NCI-H748 (cell line): ENCODE measurements around the gene ABCC9.

Experiments used
- DNase-seq: peaks from one replicate; lab custom pipeline; 2025; ENCODE audit not compliant: unreplicated experiment; lab: John Stamatoyannopoulos, UW

The ABCC9 gene

GRCh38 chr12:21881965-21882364, 59.3 kb downstream of the ABCC9 start:
- DNase-seq, result no peak

DNA sequence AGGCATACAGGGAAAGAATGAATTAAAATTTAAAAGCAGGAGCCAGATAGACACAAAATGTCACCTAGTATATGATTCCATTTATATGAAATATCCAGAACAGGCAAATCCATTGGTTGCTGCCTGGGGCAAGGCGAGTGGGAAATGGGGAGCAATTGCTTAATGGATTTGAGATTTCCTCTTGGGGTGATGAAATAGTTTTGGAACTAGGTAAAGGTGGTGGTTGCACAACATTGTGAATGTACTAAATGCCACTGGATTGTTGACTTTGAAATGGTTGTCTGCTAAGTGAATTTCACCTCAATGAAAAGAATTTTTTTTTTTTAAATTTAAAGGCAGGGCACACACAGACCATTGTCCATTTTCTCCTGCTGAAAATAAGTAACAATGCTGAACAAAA, 61.9 kb downstream of the ABCC9 start:
- DNase-seq, result no peak

GRCh38 chr12:21877293-21877982, 63.8 kb downstream of the ABCC9 start:
- no peak for DNase-seq

DNA sequence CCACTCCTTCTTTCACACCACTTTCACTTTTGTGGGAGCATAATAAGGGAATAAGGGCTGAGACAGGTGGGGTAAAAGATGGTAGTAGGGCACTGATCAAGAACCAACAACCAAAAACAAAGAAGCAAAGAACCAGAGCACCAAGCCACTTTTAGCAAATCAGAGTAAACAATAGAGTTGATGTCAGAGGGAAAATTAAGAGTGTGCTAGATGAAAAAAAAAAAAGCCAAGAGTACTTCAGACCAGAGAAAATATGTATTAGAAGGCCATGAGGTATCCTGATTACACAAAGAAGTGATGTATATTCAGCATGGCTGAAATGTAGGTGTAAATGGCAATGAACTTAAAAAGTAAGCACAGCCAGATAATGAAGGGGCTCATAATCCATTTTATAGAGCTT, 75.4 kb downstream of the ABCC9 start:
- DNase-seq, result no peak

- DNase-seq, result no peak
Measured at GRCh38 chr12:21860534-21860933, 80.7 kb downstream of the ABCC9 start.

GRCh38 chr12:21860128-21860527, 81.1 kb downstream of the ABCC9 start:
- no peak for DNase-seq

DNA sequence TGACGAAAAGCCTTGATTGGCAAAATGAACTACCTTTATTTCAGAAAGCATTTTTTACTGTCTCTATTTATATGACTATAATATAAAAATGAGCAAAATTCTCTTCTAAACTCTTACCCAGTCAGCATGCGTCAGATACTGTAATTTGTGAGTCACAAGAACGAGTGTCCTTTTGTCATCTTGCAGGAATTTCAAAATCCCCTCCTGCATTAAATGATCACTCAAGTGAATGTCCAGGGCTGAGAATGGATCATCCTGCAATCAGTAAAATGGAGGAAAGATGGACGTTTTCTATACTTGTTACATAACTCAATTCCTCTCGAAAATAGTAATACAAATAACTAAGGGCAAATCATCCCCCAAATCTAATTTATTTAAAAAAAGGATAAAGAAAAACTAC, 89.0 kb downstream of the ABCC9 start:
- no peak for DNase-seq

DNA sequence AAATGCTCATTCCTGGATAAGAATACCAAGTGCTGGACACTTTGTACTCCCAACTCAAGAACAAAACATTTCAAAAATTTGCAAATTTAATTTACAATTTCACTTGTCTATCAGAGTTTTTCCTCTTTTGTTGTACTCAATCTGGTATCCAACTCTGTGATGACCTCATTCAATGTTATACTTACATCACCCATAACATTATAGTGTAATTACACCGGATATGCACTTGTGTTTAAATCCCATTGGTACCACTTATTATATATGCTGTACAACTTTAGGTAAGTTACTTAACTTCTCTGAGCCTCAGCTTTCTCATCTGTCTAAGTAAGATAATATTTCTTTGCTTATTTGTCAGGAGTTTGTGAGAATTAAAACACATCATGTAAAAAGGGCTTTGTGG, 90.1 kb downstream of the ABCC9 start:
- DNase-seq, result no peak

- DNase-seq, result no peak
Measured at GRCh38 chr12:21850419-21850818, 90.8 kb downstream of the ABCC9 start.

GRCh38 chr12:21849878-21850277, 91.3 kb downstream of the ABCC9 start:
- no peak for DNase-seq

DNA sequence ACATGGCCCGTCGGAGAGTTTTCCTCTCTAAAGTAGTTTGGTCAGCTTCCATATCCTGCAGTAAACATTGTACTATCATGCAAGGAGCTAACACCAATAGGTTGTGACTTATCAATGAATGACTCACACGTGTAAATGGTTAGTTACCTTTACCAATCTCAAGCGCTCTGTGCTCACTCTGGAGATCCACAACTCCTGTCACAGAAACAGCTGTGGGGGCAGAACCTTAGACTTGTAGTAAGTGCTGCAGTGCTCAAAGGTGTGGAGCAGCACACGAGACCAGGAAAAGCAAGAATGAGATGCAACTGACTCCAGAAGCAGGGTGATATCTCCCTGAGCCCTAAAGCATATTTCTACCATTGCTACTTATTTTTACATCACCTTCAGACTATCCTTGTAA, 93.0 kb downstream of the ABCC9 start:
- DNase-seq, result no peak

DNA sequence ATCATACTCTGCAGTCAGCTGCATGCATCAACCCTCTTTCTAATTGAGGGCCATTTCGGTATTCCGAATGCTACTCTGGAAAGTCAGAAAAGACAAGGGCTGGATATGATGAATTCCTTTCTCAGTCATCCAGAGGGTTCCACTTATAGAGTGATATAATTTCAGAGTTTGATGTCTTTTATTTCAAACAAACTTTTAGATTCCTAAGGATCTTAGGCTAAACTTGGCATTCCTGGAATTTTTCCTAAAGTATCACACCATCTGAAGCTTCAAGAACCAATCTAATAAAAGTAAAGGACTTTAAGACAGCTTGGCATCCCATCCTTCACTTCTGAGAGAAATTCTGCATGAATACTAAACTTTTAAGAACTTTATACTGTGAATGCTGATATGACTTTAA, 97.4 kb downstream of the ABCC9 start:
- DNase-seq, result no peak

GRCh38 chr12:21839776-21840175, 101.5 kb downstream of the ABCC9 start:
- no peak for DNase-seq

- DNase-seq, result no peak
Measured at GRCh38 chr12:21837847-21838246, 103.4 kb downstream of the ABCC9 start.

DNA sequence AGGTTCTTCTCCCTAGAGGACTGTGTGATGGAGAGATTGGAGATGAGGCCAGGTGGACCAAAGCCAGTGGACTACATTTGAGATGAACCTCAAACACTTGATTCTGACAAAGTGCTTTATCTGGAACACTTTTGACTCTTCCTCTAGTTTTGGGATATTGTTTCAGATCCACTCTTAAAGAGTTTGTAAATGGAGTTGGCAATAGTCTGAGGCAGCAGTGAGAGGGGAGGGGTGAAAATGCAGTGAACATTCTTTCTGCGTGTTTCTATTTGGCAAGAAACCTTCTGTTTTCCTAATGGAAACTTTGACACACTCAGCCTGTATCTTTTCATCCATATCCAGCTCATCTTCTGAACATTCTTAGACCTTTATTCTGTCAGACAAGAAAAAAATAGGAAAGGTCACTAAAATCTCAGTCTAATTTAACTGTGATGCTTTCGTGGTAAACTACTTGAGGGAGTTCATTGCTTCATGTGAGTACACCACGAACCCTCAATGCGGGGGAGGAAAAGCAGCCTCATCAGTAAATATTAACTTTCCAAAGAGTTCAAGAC, 109.4 kb downstream of the ABCC9 start:
- DNase-seq, result no peak

- no peak for DNase-seq
Measured at GRCh38 chr12:21828779-21829178, 112.4 kb downstream of the ABCC9 start.

GRCh38 chr12:21828136-21828775, 113.0 kb downstream of the ABCC9 start:
- no peak for DNase-seq

GRCh38 chr12:21827083-21827482, 114.1 kb downstream of the ABCC9 start:
- DNase-seq, result no peak

DNA sequence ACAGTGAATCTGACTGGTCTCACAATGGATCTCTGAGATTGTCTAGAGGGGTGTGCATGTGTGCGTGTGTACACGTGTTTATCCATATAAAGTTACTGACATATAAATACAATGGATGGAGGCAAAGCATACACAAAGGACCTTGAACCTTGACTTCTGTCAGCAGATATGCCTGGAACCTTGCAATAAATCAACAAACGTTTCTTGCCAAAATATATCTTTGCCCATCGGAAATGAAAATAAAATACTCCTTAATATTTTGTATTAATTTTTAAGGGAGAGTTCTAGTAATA, 114.7 kb downstream of the ABCC9 start:
- DNase-seq, result no peak

- DNase-seq, result no peak
Measured at GRCh38 chr12:21825886-21826617, 115.2 kb downstream of the ABCC9 start.

DNA sequence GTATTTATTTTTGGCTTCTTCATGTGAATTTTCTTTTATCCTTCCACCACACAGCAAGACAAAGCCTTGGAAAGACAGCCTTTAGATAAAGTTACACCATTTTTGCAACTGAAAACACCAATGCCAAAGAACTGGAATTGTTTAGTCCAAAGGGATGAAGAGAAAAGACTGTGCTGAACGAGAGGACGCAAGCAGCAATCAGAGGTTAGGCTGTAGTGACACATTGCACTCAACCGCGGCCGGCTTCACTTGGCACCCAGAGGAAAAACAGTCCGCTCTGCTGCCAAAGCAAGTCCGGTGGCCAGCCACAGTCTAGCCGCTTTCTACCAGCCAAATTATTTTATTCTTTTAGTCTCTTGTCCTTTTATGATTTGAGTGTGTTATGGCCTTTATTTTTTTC, 117.6 kb downstream of the ABCC9 start:
- DNase-seq, result no peak

DNA sequence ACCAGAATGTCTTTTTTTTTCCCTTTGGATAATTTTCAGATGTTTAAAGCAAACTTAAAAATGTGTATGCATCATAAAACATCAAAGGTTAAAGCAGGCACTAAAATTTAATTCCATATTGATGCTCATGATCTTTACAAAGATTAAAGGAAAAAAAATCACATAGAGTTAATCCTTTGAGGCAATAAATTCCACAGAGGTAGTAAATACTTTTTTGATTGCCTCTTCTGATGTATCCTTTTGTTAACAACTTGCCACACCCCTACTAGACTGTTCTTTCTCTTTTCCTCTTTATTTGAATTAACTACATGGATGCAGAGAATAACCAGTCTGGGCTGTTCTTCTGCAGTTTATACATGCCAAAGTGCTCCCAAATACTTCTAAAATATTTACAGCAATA, 121.5 kb downstream of the ABCC9 start:
- DNase-seq, result no peak
